ENCODE measurements around the gene KHK.

Gene KHK

DNA sequence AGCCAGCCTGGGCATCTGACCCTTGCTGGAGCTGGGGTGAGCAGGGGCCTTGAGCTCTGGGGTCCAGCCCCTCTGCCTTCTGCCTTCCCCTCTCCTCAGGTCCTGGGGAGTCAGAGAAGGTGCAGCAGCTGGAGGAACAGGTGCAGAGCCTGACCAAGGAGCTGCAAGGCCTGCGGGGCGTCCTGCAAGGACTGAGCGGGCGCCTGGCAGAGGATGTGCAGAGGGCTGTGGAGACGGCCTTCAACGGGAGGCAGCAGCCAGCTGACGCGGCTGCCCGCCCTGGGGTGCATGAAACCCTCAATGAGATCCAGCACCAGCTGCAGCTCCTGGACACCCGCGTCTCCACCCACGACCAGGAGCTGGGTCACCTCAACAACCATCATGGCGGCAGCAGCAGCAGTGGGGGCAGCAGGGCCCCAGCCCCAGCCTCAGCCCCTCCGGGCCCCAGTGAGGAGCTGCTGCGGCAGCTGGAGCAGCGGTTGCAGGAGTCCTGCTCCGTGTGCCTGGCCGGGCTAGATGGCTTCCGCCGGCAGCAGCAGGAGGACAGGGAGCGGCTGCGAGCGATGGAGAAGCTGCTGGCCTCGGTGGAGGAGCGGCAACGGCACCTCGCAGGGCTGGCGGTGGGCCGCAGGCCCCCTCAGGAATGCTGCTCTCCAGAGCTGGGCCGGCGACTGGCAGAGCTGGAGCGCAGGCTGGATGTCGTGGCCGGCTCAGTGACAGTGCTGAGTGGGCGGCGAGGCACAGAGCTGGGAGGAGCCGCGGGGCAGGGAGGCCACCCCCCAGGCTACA lies 4.4 kb upstream of the KHK start:
- DNase-seq (ENCODE audit: low read depth in 2 of 2) = no peak

DNA sequence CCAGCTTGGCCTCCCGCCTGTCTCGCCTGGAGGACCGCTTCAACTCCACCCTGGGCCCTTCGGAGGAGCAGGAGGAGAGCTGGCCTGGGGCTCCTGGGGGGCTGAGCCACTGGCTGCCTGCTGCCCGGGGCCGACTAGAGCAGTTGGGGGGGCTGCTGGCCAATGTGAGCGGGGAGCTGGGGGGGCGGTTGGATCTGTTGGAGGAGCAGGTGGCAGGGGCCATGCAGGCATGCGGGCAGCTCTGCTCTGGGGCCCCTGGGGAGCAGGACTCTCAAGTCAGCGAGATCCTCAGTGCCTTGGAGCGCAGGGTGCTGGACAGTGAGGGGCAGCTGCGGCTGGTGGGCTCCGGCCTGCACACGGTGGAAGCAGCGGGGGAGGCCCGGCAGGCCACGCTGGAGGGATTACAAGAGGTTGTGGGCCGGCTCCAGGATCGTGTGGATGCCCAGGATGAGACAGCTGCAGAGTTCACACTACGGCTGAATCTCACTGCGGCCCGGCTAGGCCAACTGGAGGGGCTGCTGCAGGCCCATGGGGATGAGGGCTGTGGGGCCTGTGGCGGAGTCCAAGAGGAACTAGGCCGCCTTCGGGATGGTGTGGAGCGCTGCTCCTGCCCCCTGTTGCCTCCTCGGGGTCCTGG lies 3.7 kb upstream of the KHK start:
- DNase-seq (ENCODE audit: low read depth in 2 of 2) = no peak

DNA sequence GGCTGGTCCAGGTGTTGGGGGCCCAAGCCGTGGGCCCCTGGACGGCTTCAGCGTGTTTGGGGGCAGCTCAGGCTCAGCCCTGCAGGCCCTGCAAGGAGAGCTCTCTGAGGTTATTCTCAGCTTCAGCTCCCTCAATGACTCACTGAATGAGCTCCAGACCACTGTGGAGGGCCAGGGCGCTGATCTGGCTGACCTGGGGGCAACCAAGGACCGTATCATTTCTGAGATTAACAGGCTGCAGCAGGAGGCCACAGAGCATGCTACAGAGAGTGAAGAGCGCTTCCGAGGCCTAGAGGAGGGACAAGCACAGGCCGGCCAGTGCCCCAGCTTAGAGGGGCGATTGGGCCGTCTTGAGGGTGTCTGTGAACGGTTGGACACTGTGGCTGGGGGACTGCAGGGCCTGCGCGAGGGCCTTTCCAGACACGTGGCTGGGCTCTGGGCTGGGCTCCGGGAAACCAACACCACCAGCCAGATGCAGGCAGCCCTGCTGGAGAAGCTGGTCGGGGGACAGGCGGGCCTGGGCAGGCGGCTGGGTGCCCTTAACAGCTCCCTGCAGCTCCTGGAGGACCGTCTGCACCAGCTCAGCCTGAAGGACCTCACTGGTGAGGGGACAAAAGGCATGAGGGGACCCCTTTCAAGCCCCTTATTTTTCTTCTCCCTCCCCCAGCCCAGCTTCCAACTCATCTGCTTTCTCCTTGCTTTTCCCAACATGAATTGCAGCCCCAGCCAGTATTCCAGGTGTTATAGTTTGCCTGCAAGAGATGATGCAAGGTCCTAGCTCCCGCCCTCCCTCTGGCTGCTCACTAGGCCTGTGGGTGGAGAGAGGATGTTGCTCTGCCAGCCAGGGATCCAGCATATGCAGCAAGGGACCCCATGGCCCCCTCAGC lies 2.9 kb upstream of the KHK start:
- DNase-seq (ENCODE audit: low read depth in 2 of 2) = no peak

DNA sequence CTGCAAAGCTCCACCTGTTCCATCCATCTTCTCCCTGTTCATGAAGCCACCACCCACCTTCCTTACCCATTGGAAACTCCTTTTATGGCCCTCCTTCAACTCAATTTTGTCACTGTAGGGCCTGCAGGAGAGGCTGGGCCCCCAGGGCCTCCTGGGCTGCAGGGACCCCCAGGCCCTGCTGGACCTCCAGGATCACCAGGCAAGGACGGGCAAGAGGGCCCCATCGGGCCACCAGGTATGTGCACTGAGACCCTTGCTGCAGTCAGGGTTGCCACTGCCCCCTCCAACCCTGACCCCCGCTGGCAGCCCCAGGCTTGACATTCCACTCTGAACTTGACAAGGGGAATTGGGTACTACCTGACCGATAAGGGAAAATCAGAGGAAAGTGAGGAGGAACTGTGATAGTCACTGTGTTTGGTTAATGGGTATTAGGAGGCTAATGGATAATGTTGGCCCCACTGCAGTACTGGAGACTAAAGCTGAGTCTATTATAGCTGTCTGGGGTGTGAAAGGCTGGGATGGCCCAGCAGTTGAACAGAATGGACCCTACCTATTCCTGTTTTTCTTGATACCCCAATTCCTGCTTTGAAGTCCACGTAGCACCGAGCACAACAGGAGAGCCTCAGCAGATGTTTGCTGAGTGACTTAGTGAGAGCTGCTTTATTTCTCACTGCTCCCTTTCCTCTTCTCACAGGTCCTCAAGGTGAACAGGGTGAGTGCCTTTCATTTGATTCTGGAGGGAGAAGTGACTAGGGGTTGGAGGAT lies 2.1 kb upstream of the KHK start:
- DNase-seq (ENCODE audit: low read depth in 2 of 2) = no peak

- DNase-seq (ENCODE audit: low read depth in 2 of 2) = no peak
Observed at GRCh38 chr2:27085062-27085672, 1.4 kb upstream of the KHK start.

DNA sequence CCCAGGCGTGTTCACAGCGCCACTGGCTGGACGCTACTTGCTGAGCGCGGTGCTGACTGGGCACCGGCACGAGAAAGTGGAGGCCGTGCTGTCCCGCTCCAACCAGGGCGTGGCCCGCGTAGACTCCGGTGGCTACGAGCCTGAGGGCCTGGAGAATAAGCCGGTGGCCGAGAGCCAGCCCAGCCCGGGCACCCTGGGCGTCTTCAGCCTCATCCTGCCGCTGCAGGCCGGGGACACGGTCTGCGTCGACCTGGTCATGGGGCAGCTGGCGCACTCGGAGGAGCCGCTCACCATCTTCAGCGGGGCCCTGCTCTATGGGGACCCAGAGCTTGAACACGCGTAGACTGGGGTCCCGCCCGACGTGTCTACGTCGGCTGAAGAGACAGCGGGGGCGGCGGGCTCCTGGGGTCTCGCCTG lies 891 bp upstream of the KHK start:
- peak in 1 of 2 donors; percentile 10 for DNase-seq (ENCODE audit: low read depth in 2 of 2)

- peak; percentile 93 to 98 for DNase-seq (ENCODE audit: low read depth in 2 of 2)
Observed at GRCh38 chr2:27086090-27086723, 365 bp upstream of the KHK start.

- DNase-seq (ENCODE audit: low read depth in 2 of 2) = no peak
Observed at GRCh38 chr2:27087823-27088410, 1.3 kb downstream of the KHK start.

DNA sequence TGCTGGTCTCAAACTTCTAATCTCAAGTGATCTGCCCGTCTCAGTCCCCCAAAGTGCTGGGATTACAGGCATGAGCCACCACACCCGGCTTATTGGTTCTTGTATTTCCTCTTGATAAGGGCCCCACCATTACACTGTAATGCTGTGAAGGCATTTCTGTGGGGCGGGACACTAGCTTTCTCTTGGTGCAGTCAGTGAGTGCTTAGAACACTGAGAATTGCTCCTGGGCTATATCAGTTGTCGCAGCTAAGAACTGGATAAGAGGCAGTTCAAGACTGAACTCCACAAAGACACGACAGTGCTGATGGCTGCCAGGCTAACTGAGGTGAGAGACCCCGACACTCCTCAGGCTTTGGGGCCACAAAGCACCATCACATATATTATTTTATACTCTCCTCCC lies 2.1 kb downstream of the KHK start:
- DNase-seq (ENCODE audit: low read depth in 2 of 2) = no peak

GRCh38 chr2:27089111-27089954 lies 2.8 kb downstream of the KHK start:
- DNase-seq (ENCODE audit: low read depth in 2 of 2) = no peak

DNA sequence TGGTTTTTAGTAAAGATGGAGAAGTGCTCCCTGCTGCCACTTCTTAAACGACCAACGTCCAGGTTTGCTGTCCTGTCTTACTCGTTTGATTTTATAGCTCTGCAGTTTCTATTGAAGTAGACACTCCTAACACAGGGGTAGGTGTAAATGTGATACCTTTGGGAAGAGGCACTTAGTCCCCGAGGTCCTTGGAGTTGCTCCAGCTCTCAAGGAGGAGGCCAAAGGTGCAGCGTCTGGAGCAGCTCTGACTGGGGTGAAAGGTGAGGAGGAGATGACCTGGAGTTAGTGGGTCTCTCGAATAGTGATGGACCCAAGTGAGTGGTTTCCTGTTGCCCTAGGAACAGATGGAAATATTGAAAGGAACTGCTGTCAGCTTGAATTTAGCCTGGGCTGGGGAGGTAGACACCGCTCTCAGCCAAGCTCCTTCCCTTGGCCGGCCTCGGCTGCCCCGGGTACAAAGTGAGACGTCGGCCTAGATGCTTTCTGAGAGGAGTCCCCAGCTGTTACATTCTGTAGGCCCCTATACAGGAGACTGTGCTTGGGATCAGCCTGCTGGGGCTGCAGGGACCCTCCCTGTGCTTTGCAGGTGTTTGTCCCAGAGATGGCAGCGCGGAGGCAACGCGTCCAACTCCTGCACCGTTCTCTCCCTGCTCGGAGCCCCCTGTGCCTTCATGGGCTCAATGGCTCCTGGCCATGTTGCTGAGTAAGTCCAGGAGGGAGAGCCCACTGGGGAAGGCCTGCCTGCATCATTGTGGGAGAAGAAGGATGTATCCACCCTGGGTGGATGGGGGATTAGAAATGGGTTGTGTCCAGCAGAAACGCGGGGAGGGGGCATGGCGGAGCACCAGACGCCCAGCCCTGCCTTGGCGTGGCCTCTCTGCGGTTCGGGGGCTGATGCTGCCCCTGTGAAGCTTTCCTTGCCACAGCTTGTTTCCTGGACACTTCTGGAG lies 5.4 kb downstream of the KHK start:
- DNase-seq (ENCODE audit: low read depth in 2 of 2) = no peak

- DNase-seq (ENCODE audit: low read depth in 2 of 2) = no peak
Observed at GRCh38 chr2:27092696-27093429, 6.3 kb downstream of the KHK start.

DNA sequence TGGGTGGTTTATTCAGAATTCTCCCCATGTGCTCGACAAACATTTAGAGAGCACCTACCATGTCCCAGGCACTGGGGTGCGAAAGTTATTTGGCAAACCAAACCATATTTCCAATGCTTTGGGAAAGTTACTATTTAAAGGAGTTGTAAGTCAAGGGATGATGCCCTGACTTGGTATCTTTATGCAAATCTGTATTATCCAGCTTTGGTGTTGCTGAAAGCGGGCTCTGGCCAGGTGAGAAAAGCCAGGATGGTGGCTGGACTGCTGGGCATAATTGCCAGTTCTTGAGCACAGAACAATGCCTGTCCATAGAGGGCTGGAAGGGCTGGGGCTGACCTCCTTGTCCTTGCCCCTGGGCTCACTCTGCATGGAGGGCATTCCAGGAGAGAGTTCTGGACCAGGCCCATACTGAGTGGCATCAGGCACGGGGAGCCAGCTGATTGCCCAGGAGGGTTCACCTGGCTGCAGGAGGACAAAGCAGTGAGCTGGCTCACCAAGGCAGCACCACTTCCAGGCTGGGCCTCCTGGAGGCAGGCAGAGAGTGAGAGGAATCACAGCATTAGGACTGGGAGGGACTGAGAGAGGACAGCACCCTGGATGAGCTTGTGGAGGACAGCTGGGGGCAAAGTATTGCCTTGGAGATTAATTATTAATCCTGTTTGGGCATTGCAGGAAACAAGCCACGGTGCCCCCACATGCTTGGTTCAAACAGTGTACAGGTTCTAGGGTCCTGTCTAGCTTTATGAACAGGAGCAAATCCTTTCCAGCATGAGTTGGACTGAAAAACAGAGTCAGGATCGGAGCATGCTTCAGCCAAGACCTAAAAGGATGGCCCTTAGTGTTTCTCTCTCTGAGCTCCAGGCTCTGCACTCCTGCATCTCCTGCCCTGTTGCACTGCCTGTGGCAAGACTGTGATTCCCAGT lies 7.1 kb downstream of the KHK start:
- no peak for DNase-seq (ENCODE audit: low read depth in 2 of 2)

DNA sequence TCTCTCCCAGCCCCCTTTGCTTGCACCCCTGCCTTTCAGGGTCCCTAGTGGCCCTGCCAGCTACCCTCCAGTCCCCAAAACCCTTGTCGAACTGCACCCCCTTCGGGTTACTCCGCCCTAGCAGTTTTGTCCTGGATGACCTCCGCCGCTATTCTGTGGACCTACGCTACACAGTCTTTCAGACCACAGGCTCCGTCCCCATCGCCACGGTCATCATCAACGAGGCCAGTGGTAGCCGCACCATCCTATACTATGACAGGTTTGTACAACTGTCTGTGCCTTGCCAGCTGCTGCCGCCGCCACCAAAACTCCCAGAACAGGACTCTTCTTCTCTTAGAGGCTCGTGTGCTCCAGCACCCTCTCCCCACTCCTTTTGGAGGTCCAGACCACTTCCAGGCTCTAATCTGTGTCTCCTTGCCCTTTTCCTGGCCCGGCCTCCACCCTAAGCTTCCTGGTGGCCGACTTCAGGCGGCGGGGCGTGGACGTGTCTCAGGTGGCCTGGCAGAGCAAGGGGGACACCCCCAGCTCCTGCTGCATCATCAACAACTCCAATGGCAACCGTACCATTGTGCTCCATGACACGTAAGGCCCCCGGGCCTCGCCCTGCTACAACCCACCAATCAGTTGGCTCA lies 7.9 kb downstream of the KHK start:
- no peak for DNase-seq (ENCODE audit: low read depth in 2 of 2)

- no peak for DNase-seq (ENCODE audit: low read depth in 2 of 2)
Observed at GRCh38 chr2:27095427-27095744, 8.8 kb downstream of the KHK start.

All from stimulated activated CD8-positive, alpha-beta memory T cell treated with anti-CD3 and anti-CD28 coated beads, Interleukin-15, amount 100 ng/mL, for 4 hours (primary cell).